ENCODE measurements around the gene OCIAD1. TPM values are rescaled to one million over a fixed set of nuclear protein-coding genes. Genes with fewer than 3 reads are reported as not detected.

The OCIAD1 gene
- polyA plus RNA-seq, 3 donors = 213 to 254 (median 247) TPM

- DNase-seq = no peak
Measured at GRCh38 chr4:48907706-48908477, 77.0 kb downstream of the OCIAD1 start.

GRCh38 chr4:48908687-48909086, 77.8 kb downstream of the OCIAD1 start:
- no peak for DNase-seq

GRCh38 chr4:48909697-48910096, 78.8 kb downstream of the OCIAD1 start:
- no peak for DNase-seq

- DNase-seq = no peak
Measured at GRCh38 chr4:48910511-48910910, 79.6 kb downstream of the OCIAD1 start.

Other genes with a start within 250 kb of the OCIAD1 start
- 10 to 100 TPM; 40.4 to 47.4 (median 43.2) TPM for gene FRYL, start 50.8 kb upstream of the OCIAD1 start, polyA plus RNA-seq (ENCODE audit: insufficient read length in 3 of 3)
- gene OCIAD2, start 75.7 kb downstream of the OCIAD1 start, polyA plus RNA-seq (ENCODE audit: insufficient read length in 3 of 3) = 100 to 1,000 TPM; 202 to 214 (median 210) TPM
- gene CWH43, start 155.2 kb downstream of the OCIAD1 start, polyA plus RNA-seq (ENCODE audit: insufficient read length in 3 of 3) = 1 to 10 TPM; 4.8 to 8.0 (median 5.6) TPM

Measured in renal pelvis (tissue), 4 donors.